Retinal pigment epithelial cell (primary cell): ENCODE results near the gene DGKQ.
"Not testable (repeated sequence)": the region's sequence is repeated elsewhere in the genome, so short reads cannot be mapped to it uniquely, and the experiment has no call there.

Source experiments
- DNase-seq: peaks from one replicate; pipeline ENCODE4 v3.0.0-alpha.2; 2010; ENCODE audit warnings: low read depth
- H3K4me3 ChIP-seq: 2 replicates; pipeline ENCODE4 v1.5.1; 2011; ENCODE audit warnings: mild to moderate bottlenecking, low read length, control low read depth, moderate library complexity
- CTCF ChIP-seq: conservative IDR thresholded peaks from 2 replicates; pipeline ENCODE4 v1.5.1; 2011; ENCODE audit warnings: low read depth, low read length, control low read depth, inconsistent platforms

Gene DGKQ

GRCh38 chr4:978957-979701 is 5.8 kb upstream of the DGKQ start:
- H3K4me3 ChIP-seq = no peak overlapping the region
- DNase-seq = no peak
- TF ChIP-seq CTCF = no peak

DNA sequence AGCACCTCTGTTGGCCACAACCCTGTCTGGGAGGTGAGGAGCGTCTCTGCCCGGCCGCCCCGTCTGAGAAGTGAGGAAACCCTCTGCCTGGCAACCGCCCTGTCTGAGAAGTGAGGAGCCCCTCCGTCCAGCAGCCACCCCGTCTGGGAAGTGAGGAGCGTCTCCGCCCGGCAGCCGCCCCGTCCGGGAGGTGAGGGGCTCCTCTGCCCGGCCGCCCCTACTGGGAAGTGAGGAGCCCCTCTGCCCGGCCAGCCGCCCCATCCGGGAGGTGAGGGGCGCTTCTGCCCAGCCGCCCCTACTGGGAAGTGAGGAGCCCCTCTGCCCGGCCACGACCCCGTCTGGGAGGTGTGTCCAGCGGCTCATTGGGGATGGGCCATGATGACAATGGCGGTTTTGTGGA is 2.6 kb upstream of the DGKQ start:
- not testable (repeated sequence) for H3K4me3 ChIP-seq, DNase-seq

DNA sequence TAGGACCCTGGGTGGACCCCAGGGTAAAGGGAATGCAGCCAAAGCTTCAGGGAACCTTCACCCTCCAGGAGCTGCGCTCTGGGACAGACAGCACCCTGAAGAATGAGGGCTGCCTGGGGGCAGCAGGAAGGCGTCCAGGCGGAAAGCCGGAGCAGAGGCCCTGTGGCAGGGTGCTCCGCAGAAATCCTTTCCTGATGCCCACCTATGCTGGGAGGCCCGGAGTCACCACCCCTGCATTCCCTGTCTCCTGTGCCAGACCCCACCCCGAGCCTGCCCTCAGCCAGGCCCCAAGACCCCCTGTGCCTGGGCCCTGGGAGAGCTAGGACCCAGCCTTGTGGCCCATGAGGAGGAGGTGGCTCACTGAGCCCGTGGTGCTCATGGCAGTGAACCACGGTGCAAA is 1.3 kb upstream of the DGKQ start:
- no peak for TF ChIP-seq CTCF
- no peak overlapping the region for H3K4me3 ChIP-seq
- DNase-seq = no peak

DNA sequence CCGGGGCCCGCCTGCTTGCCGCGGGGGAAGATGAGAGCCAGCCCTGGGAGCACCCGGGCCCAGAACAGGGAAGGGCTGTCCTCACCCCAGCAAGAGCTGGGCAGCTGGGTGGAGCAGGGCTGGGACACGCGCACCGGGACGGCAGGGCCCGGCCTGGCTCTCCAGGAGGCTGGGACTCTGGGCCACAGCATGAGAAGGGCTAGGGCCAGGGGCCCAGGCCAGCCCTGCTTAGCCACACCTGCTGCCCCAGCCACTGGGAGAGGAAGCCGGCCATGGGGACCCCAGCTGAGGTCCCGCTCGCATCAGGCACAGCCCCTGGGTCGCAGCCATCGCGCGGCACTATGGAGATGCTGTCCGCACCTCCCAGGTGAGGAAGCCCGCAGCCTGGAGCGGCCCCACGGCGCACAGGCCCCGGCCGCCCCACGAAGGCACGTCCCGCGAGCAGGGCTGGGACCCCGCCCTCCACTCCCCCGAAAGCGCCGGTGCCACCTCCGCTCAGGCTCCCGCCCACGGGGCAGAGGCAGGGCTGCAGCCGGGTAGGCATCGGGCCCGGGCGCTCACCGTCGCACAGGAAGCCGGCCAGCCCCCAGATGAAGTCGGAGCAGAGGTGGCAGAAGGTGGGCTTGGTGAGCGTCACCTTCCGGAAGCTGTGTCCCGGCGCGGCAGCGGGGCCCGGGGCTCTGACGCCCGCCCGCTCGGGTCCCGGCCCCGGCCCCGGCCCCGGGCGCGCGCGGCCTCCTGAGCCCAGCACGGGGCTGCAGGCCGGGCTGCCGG is 531 bp downstream of the DGKQ start:
- TF ChIP-seq CTCF = no peak
- no peak for DNase-seq
- H3K4me3 ChIP-seq = peak overlapping the region; percentile 56

GRCh38 chr4:971666-972500 is 1.5 kb downstream of the DGKQ start:
- peak overlapping the region; percentile 56 for H3K4me3 ChIP-seq
- DNase-seq = no peak
- TF ChIP-seq CTCF = no peak

DNA sequence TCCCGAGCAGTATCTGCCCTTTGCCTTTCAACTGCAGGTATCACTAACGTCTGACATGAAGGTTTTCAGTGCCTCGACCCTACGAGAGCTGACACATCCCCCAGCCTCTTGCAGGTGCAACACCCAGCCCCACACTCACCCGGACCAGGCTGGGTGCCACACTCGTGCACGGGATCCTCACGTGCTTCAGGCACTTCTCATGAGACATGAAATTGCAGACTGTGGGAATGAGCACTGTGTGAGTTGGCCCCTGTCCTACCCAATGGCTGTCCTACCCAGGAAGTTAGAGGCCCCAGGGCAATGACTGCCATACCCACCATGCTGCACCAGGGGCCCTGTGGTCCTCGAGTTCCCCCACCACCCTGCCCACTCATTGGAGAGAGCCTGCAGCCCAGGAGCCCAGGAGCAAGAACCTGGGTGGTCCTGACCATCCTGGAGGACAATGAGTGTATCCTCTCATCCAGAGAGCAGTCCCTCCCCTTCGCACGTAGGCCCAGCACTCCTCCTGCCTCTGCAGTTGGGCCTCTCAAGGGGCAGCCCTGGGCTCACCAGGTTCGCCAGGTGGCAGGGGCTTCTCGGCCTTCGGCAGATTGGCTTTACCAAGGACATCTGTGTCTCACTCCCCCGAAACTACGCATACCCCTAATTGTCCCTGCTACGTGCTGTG is 2.4 kb downstream of the DGKQ start:
- H3K4me3 ChIP-seq = no peak overlapping the region
- DNase-seq = no peak
- TF ChIP-seq CTCF = no peak

DNA sequence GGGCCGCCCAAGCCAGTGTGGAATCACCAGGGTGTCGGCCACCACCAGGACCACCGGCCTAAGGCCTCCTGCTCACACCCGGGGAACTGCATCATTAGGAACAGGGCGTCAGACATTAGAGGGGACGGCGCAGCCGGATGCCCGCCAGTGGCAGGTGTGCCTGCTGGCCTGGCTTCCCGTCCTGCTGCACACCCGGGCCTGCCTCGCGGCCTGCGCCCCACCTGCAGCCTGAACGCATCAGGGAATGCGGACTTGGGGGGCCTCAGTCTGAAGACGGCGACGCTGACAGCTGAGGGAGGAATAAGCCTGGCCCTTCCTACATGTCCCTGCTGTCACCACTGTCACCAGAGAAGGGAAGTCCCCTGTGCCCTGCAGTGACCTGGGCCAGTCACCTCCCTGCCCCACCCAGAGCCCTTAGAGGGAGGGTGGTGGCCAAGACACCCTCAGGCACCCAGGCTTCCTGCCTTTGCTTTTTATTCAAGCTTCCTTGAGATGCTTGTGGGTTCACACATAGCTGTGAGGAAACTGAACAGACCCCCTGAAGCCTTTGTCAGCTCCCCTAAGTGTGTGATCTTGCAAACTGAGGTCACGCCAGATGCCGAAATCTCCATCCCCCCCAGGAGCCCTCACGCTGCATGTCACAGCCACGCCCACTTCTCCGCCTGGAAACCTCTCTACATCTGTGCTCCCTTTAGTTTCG is 3.2 kb downstream of the DGKQ start:
- TF ChIP-seq CTCF = no peak
- DNase-seq = no peak
- no peak overlapping the region for H3K4me3 ChIP-seq
